NOMO-1 treated with dmso at 0.1 percent for 144 hours (cell line): ENCODE data around the gene JAZF1.
"Not testable (repeated sequence)": the region's sequence is repeated elsewhere in the genome, so short reads cannot be mapped to it uniquely, and the experiment has no call there.

ENCODE experiments used
- DNase-seq: peaks from one replicate; lab custom pipeline; 2025; ENCODE audit not compliant: unreplicated experiment; lab: John Stamatoyannopoulos, UW

JAZF1 gene

DNA sequence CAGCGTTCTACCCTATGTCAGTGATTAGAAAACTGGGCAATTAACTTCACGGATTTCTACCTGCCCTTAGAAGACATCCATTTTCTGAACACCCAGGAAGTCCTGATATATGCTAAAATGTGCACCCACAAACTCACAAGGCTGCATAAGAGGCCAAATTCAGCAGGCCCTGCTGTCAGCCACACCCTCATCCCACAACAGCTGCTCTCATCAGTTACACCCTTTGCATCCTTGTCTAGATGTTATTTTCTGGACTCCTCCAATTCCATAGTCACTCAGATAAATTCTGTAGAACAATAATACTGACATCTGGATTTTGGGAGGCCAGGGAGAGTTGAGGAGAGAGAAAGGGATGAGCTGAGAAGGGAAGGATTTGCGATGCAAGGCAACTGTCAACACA is 231.7 kb downstream of the JAZF1 start:
- DNase-seq: no peak

GRCh38 chr7:27947586-27948278 is 232.9 kb downstream of the JAZF1 start:
- no peak for DNase-seq

DNA sequence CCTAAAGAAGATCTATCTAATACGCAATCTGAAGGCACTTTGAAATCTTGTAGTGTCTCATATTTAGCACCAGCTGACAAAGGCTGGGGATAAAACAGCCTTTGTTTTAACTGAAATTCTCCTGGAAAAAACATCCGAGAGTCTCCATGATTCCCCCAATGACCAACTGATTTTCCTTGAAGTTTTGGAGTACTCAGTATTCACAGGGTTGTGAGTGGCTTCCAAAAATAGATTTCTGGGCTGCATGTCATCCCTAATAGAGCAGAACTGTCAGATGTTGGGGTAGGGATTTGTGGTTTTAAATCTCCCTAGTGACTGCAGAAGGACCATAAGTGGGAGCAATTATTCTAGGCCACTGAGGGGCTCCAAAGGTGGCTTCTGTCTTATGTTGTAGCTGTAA is 234.2 kb downstream of the JAZF1 start:
- no peak for DNase-seq

- DNase-seq: no peak
Observed at GRCh38 chr7:27945058-27945795, 235.4 kb downstream of the JAZF1 start.

GRCh38 chr7:27944643-27945042 is 236.0 kb downstream of the JAZF1 start:
- no peak for DNase-seq

DNA sequence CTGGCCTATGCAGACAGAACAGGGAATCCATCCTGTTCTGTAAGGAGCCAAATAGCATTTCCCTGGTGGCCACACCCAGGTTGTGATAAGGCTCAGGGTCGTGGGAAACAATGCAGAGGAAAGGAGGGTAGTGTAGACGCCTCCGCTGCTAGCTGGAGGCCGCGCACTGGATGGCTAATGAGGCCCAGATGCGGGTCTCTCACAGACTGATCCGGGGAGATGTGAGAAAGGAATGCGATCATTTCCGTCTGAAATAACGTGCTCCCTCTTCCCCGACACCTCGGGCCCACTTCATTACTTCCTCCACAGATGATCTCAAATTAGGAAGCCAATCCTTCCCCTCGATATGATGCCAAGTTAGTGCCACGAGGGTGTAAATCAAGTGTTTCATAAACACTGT is 237.4 kb downstream of the JAZF1 start:
- no peak for DNase-seq

GRCh38 chr7:27942711-27943110 is 237.9 kb downstream of the JAZF1 start:
- no peak for DNase-seq

DNA sequence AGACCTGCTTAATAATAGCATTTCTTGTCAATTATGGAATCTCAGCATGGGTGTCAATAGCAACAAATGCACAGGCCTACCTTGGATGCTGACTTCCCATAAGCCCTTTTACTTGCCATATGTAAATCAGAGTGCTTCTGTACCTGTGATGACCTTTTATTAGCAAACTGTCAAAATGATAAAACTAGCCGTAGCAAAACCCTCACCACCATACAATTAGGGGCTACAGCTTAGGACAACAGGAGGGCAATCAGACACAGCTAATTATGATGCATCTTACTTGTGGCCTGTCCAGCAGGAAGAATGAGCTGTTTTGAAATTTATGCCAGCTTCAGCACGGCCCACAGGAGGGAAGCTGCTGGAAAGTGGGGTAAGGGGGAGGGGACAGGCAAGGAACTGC is 239.1 kb downstream of the JAZF1 start:
- DNase-seq: no peak

GRCh38 chr7:27940341-27940740 is 240.3 kb downstream of the JAZF1 start:
- no peak for DNase-seq

DNA sequence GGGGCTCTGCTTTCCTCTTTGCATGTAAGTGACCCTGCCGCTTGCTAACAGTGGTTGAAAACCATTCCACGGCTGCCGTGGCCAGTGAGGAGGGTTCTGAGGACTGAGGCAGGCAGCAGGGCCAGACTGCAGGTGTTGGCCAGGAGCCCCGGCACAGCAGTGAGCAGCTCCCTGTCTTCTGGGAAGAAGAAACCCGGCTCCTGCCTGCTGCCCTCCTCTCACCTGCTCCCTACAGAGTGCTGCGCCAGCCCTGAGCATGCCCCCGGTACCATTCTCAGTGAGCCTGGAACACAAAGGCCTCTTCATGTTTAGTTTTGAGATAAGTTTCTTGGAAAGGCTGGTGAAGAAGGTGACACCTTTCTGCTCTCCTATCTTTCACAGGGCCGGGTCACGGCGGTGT is 240.7 kb downstream of the JAZF1 start:
- DNase-seq: no peak

DNA sequence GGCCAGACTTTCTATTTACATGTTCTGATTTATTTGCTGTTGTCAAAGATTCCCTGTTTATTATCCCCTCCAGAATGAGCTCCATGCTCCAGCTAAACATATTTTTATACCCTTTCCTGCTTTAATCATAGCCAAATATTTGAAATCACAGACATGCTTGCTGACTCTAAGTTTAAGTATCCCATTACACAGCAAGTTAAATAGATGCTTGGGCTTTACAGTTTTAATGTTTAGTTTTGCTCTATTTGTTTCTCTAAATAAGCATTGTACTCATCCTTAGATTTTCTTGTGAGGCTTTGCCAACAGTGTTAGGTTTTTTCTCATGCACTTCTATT is 243.9 kb downstream of the JAZF1 start:
- no peak for DNase-seq

GRCh38 chr7:27936047-27936767 is 244.4 kb downstream of the JAZF1 start:
- no peak for DNase-seq

DNA sequence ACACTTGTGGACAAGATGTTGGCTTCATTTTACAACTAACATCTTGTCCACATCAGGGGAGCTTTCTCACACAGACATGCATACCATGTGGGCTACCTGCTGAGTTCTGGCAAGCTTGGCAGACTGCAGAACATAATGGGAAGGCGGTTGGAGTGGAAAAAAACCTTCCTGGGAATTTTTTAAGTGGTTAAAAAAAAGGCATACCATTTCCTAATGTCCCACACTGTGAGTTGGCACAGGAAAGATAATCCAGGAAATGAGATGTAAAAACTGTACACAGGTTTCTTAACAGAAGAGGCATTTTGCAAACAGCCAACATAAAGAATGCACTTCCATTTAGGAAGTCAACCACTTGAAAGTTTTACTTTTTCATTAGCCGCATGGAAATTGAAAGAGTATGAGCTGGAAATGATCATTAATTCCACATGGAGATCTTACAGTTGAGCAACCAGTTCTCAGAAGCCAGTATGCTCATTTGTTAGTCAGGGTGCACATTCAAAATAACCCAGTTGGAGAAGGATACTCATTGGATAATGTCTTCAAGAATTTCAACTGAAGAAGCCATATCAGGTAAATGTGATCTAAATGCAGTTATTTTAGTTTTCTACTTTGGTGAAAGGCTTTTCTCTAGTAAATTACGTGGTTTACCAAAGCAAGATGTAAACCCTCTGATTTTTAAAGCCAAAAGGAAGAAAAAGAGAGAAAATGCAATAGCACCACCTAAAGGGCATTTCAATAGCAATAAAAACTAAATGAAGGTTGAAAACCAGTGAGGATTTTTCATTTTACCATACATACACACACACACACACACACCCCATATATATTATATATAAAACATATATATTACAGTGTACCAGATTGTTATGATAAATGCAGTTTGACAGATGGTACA is 246.7 kb downstream of the JAZF1 start:
- DNase-seq: no peak

GRCh38 chr7:27930910-27931476 is 249.6 kb downstream of the JAZF1 start:
- no peak for DNase-seq

GRCh38 chr7:27929127-27929526 is 251.5 kb downstream of the JAZF1 start:
- no peak for DNase-seq

- no peak for DNase-seq
Observed at GRCh38 chr7:27928001-27928400, 252.6 kb downstream of the JAZF1 start.

- no peak for DNase-seq
Observed at GRCh38 chr7:27925573-27926201, 254.9 kb downstream of the JAZF1 start.

DNA sequence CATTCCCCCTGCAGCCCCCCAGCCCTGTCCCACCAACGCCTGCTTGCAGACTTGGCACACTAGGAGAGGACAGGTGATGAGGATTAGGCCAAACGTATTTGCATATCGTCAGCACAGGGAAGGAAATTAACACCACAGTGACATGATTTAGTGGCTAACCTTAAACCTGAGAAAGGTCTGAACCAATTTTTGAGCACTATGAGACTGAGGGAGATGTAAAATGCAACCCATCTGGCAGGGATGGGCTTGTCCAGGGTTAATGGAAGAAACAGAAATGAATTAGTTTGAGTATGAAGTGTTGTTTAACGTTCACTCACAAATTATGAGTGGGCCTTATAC is 257.0 kb downstream of the JAZF1 start:
- DNase-seq: no peak

- no peak for DNase-seq
Observed at GRCh38 chr7:27922907-27923641, 257.5 kb downstream of the JAZF1 start.

DNA sequence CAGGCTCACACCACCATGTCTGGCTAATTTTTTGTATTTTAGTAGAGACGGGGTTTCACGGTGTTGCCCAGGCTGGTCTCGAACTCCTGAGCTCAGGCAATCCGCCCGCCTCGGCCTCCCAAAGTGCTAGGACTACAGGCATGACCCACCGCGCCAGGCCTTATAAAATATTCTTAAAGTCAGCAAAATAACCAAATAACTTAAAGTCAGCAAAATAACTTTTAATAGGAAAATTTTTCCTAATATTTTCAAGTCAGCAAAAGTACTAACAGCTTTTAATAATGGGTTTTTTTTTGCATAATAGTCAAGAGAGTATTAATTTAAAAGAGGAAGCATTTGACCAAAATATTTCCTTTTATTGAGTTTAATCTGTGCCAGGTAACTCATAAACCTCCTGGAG is 258.2 kb downstream of the JAZF1 start:
- DNase-seq: not testable (repeated sequence)
